ENCODE measurements around the gene ARFIP1.

ARFIP1 gene

DNA sequence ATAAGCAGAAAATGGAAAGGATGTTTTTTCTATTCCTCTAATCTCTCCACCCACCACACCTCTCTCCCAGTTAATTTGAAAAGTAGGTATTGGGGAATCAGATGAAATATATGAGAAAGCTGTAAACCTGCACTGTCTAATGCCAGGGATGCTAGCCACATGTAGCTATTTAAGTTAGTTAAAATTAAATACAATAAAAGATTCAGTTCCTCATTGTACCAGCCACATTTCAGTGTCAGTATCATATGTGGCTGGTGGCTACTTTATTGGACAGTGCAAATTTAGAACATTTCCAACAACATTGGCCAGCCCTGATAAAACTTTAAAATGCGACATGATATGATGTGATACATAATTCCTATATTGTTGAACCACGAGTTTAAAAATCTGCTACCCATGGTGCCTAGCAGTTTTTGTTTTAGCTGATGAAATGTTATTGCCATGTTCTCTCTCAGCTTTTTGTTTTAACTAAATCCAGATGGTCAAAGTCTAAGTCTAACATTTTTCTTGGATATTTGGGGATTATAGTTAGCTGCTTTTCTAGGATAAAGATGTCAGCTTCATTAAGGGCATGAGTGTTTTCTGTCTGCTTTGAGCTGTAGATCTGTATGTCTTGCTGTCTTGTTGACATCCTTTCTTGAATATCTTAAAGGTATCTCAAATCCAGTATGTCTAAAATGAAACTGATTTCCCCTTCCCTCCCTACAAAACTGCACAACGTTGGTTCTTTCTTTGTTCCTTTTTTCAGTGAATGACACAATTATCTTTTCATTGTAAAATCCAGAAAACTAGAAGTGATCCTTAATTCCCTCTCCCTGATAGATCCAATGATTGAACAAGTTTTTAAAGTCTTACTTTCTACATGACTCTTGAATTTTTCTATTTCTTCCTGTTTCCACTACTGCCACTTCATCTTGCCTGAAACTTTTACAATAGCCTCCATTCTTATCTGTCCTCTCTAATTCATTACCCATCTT, 6.2 kb downstream of the ARFIP1 start:
- in situ Hi-C loops (cut with MboI; ENCODE audit: low pct_unique_long_range_greater_than_20kb, low sequenced_read_pairs, unreplicated experiment), result no loop called here
- DNase-seq (ENCODE audit: low spot score), result no peak
- TF ChIP-seq, protein P1, sequence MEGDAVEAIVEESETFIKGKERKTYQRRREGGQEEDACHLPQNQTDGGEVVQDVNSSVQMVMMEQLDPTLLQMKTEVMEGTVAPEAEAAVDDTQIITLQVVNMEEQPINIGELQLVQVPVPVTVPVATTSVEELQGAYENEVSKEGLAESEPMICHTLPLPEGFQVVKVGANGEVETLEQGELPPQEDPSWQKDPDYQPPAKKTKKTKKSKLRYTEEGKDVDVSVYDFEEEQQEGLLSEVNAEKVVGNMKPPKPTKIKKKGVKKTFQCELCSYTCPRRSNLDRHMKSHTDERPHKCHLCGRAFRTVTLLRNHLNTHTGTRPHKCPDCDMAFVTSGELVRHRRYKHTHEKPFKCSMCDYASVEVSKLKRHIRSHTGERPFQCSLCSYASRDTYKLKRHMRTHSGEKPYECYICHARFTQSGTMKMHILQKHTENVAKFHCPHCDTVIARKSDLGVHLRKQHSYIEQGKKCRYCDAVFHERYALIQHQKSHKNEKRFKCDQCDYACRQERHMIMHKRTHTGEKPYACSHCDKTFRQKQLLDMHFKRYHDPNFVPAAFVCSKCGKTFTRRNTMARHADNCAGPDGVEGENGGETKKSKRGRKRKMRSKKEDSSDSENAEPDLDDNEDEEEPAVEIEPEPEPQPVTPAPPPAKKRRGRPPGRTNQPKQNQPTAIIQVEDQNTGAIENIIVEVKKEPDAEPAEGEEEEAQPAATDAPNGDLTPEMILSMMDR (IDR thresholded peaks at IDR 0.05; ENCODE audit: extremely low read depth, insufficient read depth, missing control alignments), result no peak

DNA sequence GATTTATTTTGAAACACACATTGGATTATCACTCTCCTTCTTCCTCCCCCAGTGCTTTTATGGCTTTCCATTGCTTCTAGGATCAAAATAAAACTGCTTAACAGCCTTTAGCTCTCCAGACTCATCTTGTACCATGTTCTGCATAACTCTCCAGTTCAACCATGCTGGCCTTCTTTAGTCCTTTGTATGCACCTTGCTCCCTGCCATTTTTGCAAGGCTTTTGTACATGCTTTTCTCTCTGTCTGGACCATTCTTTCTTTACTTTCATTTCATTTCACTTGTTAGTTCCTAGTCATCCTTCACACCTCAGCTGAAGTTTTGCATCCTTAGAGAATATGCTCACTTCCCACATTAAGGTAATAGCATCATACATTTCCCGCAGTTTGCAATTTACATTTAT, 6.9 kb downstream of the ARFIP1 start:
- in situ Hi-C loops (cut with MboI; ENCODE audit: low pct_unique_long_range_greater_than_20kb, low sequenced_read_pairs, unreplicated experiment), result no loop called here
- DNase-seq (ENCODE audit: low spot score), result no peak
- TF ChIP-seq, protein P1 (IDR thresholded peaks at IDR 0.05; ENCODE audit: extremely low read depth, insufficient read depth, missing control alignments), result no peak

DNA sequence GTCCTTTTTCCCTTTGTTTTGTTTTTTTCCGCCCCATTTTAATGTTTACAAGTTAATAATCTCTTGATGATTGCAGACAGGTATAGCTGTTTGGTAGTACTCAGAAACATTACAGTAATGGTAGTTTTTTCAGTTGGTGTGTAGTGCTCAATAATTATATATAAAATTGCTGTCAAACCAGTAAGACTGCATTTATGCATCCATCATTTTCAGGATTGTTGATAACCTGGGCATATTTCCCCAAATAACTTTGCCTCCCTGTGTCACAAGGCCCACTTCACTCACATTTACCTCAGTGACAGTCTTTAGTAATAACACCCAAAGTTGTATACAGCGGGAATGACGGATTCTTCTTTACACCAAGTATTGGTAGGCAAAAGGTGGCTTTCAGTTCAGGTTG, 16.1 kb downstream of the ARFIP1 start:
- TF ChIP-seq, protein P1 (IDR thresholded peaks at IDR 0.05; ENCODE audit: extremely low read depth, insufficient read depth, missing control alignments), result no peak
- in situ Hi-C loops (cut with MboI; ENCODE audit: low pct_unique_long_range_greater_than_20kb, low sequenced_read_pairs, unreplicated experiment), result no loop called here
- DNase-seq (ENCODE audit: low spot score), result no peak

DNA sequence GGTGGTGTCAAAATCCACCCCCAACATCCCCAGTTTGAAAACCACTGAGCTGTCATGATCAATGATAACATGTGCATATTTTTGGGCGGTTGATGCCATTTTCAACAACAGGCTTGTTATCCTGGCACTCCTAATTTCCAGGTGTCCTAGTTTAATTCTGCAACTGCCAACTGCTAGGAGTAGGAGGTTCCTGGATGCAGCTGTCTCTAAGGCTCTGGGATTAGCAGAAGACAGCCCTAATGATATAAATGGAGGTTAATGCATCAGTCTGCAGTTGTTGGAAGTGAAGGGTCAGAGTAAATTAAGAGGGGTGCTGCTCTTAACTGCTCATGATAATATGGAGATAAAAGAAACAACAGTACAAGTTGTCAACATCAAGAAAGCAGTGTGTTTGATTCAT, 23.8 kb downstream of the ARFIP1 start:
- in situ Hi-C loops (cut with MboI; ENCODE audit: low pct_unique_long_range_greater_than_20kb, low sequenced_read_pairs, unreplicated experiment), result no loop called here
- no peak for DNase-seq (ENCODE audit: low spot score)
- TF ChIP-seq, protein P1 (IDR thresholded peaks at IDR 0.05; ENCODE audit: extremely low read depth, insufficient read depth, missing control alignments), result no peak

DNA sequence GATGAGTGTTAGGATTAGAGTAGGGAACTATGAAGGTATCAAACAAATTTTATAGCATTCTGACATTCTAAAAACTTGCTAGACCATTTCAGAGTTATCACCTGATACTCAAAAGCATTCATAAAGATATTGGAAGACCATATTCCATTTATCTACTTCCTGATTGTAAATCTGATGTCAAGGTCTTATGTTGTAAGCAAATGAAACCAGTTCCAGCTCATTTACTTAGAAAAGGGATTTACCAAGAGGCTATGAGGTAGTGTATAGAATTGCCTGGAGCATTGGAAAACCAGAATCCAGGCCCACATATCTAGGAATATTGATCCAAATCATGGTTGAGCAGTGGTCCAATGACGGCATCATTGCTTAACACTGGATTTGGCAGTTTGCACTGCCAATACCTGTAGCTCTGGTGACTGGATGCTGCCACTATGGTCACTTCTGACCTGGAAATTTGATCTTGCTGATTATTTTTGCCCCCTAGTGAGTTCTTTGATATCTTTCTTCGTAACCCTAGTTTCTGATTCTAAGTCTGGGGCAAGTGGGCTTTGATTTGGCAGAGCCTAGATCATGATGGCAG, 25.4 kb downstream of the ARFIP1 start:
- in situ Hi-C loops (cut with MboI; ENCODE audit: low pct_unique_long_range_greater_than_20kb, low sequenced_read_pairs, unreplicated experiment), result no loop called here
- DNase-seq (ENCODE audit: low spot score), result no peak
- TF ChIP-seq, protein P1 (IDR thresholded peaks at IDR 0.05; ENCODE audit: extremely low read depth, insufficient read depth, missing control alignments), result no peak

DNA sequence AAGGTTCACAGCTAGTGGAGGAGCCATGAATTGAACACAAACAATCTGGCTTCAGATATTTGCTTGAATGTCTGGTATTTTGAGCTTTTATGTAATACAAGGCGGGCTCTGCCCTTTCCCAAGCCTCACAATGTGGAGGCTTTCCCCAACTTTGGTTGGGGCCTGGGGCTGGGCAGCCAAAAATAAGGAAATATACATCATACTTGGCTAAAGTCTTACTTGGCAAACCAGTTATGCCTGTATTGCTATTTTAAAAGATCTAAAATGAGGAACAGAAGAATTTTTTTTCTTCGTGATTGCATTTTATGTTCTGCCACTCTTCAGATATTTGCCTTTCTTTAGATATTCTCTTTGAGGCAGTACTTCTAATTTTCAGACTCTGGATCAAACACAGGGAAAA, 26.1 kb downstream of the ARFIP1 start:
- no peak for DNase-seq (ENCODE audit: low spot score)
- TF ChIP-seq, protein P1 (IDR thresholded peaks at IDR 0.05; ENCODE audit: extremely low read depth, insufficient read depth, missing control alignments), result no peak
- in situ Hi-C loops (cut with MboI; ENCODE audit: low pct_unique_long_range_greater_than_20kb, low sequenced_read_pairs, unreplicated experiment), result no loop called here

All from GM13977 (cell line).